ENCODE measurements around the gene HIC1. TPM values are rescaled to one million over a fixed set of nuclear protein-coding genes. Genes with fewer than 3 reads are reported as not detected.

The HIC1 gene
- polyA plus RNA-seq, 3 donors: 0.13 to 14.2 (median 0.30) TPM

GRCh38 chr17:2044263-2044894 lies 10.5 kb upstream of the HIC1 start:
- H3K4me3 Mint-ChIP-seq: no peak overlapping the region
- no peak for TF ChIP-seq CTCF (IDR thresholded peaks at IDR 0.05)

GRCh38 chr17:2047590-2047989 lies 7.3 kb upstream of the HIC1 start:
- Mint-ChIP-seq H3K4me1 (peaks cover 27% of the 10 kb centered on the region), H3K4me3 (no peak overlapping the region), H3K9me3 (peaks cover 0 to 9% (median 3%) of the 10 kb centered on the region in 7 donors), H3K27me3 (ENCODE audit: low read depth in 3 of 3) (peaks cover 31 to 46% (median 38%) of the 10 kb centered on the region in 3 donors), H3K27ac (no peak overlapping the region), H3K36me3 (peaks cover 15 to 18% of the 10 kb centered on the region in 2 donors)
- Histone ChIP-seq H2AFZ (ENCODE audit: insufficient read depth, low read depth, low read length, poor library complexity, severe bottlenecking) (no peak overlapping the region), H3K79me2 (ENCODE audit: insufficient read depth, low read length) (peaks cover 11% of the 10 kb centered on the region), H3K4me3 (replicated peaks in 1 of 3; ENCODE audit: low read depth in 2 of 3, low read length in 3 of 3) (no peak overlapping the region), H3K27ac (ENCODE audit: low read depth in 1 of 2, low read length in 2 of 2) (no peak overlapping the region), H3K27me3 (ENCODE audit: control insufficient read depth in 2 of 2, insufficient read depth in 2 of 2, low read length in 2 of 2) (peaks cover 21 to 37% of the 10 kb centered on the region in 2 donors), H3K36me3 (replicated peaks in 1 of 2; ENCODE audit: control insufficient read depth in 1 of 2, insufficient read depth in 2 of 2, low read length in 2 of 2) (peaks cover 8 to 21% of the 10 kb centered on the region in 2 donors), H3K4me1 (ENCODE audit: control insufficient read depth in 1 of 2, insufficient read depth in 2 of 2, low read length in 2 of 2) (peaks cover 16 to 32% of the 10 kb centered on the region in 2 donors), H3K9me3 (replicated peaks in 1 of 2; ENCODE audit: control insufficient read depth in 1 of 2, insufficient read depth in 1 of 2, low read length in 2 of 2) (no peaks in the 10 kb centered on the region), H3K9ac (ENCODE audit: insufficient read depth, low read length, poor library complexity, severe bottlenecking) (no peak overlapping the region), H4K20me1 (ENCODE audit: insufficient read depth, low read length) (peaks cover 4% of the 10 kb centered on the region), H3K4me2 (replicated peaks; ENCODE audit: extremely low read depth, low read length, poor library complexity, severe bottlenecking) (no peak overlapping the region)
- 94% methylated on average over 6 of the region's 6 CpGs for WGBS (ENCODE audit: insufficient coverage)
- intact Hi-C loops (cut with micrococcal nuclease): no loop called here
- DNase-seq: no peak
- no peak for TF ChIP-seq CTCF (IDR thresholded peaks at IDR 0.05)

More at GRCh38 chr17:2044263-2044894, 10.5 kb upstream of the HIC1 start:
- Histone ChIP-seq H3K36me3 (replicated peaks in 1 of 2; ENCODE audit: control insufficient read depth in 1 of 2, insufficient read depth in 2 of 2, low read length in 2 of 2) (peaks cover 8 to 21% of the 10 kb centered on the region in 2 donors), H3K9ac (ENCODE audit: insufficient read depth, low read length, poor library complexity, severe bottlenecking) (no peak overlapping the region), H3K4me1 (ENCODE audit: control insufficient read depth in 1 of 2, insufficient read depth in 2 of 2, low read length in 2 of 2) (peaks cover 20 to 24% of the 10 kb centered on the region in 2 donors), H3K9me3 (replicated peaks in 1 of 2; ENCODE audit: control insufficient read depth in 1 of 2, insufficient read depth in 1 of 2, low read length in 2 of 2) (no peaks in the 10 kb centered on the region), H3K4me2 (replicated peaks; ENCODE audit: extremely low read depth, low read length, poor library complexity, severe bottlenecking) (no peak overlapping the region), H3K27me3 (ENCODE audit: control insufficient read depth in 2 of 2, insufficient read depth in 2 of 2, low read length in 2 of 2) (peaks cover 13 to 21% of the 10 kb centered on the region in 2 donors), H3K27ac (ENCODE audit: low read depth in 1 of 2, low read length in 2 of 2) (no peak overlapping the region), H2AFZ (ENCODE audit: insufficient read depth, low read depth, low read length, poor library complexity, severe bottlenecking) (no peak overlapping the region), H3K4me3 (replicated peaks in 1 of 3; ENCODE audit: low read depth in 2 of 3, low read length in 3 of 3) (no peak overlapping the region), H4K20me1 (ENCODE audit: insufficient read depth, low read length) (peaks cover 4% of the 10 kb centered on the region), H3K79me2 (ENCODE audit: insufficient read depth, low read length) (peaks cover 16% of the 10 kb centered on the region)
- peaks cover 17 to 26% of the 10 kb centered on the region in 2 donors for H3K36me3 Mint-ChIP-seq
- H3K27me3 Mint-ChIP-seq (ENCODE audit: low read depth in 3 of 3): peaks cover 21 to 27% (median 25%) of the 10 kb centered on the region in 3 donors
- WGBS (ENCODE audit: insufficient coverage): 92% methylated on average over 3 of the region's 5 CpGs
- intact Hi-C loops (cut with micrococcal nuclease): no loop called here
- no peak overlapping the region for H3K27ac Mint-ChIP-seq
- DNase-seq: no peak
- peaks cover 23% of the 10 kb centered on the region for H3K4me1 Mint-ChIP-seq
- peaks cover 0 to 2% (median 0%) of the 10 kb centered on the region in 7 donors for H3K9me3 Mint-ChIP-seq
